GM19023 (cell line): ENCODE results near the gene YES1.
"Not testable (repeated sequence)": the region's sequence is repeated elsewhere in the genome, so short reads cannot be mapped to it uniquely, and the experiment has no call there.

ENCODE experiments used
- ATAC-seq: cut with Tn5 transposase; IDR thresholded peaks from one replicate; pipeline ENCODE4 v1.9.1; 2021; ENCODE audit warnings: mild to moderate bottlenecking, moderate library complexity; ENCODE audit not compliant: unreplicated experiment

The YES1 gene

DNA sequence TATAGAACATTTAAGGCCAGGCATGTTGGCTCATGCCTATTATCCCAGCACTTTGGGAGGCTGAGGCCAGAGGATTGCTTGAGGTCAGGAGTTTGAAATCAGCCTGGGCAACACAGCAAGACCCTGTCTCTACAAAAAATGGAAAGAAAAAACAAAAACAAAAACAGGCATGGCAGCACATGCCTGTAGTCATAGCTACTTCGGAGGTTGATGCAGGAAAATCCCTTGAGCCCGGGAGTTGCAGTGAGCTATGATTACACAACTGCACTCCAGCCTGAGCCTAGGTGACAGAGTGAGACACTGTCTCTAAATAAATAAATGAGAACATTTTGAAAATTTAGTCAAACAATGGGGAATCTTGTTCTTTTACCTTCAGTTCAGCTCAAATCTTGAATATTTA is 12.1 kb upstream of the YES1 start:
- ATAC-seq = no peak

GRCh38 chr18:820591-821165 is 8.6 kb upstream of the YES1 start:
- no peak for ATAC-seq

- no peak for ATAC-seq
Measured at GRCh38 chr18:816869-817268, 4.8 kb upstream of the YES1 start.

DNA sequence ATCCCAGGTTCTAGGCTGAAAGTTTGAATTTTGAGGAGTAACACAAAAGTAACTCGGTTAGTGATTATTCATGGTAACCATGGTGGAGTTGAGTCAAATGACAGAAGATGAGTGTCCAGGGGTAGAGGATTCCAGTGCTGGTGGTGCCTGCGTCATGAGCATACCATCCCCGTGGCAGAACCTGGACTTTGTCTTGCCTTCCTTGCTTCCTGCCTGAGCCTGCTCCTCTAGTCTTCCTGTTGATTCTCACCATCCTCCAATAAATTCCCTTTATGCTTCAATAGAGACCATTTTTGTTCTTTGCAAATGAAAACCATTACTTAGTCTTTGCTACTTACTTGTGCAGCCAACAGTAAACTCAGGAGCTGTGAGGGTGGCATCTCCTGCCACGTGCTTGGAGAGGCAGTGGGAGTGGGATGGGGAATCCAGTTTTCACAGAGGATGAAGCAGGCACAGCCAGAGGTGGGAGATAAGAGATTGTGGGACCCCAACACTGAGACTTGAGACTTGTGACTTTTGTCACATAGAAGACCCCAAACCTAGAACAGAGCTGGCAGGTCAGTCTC is 4.1 kb upstream of the YES1 start:
- no peak for ATAC-seq

DNA sequence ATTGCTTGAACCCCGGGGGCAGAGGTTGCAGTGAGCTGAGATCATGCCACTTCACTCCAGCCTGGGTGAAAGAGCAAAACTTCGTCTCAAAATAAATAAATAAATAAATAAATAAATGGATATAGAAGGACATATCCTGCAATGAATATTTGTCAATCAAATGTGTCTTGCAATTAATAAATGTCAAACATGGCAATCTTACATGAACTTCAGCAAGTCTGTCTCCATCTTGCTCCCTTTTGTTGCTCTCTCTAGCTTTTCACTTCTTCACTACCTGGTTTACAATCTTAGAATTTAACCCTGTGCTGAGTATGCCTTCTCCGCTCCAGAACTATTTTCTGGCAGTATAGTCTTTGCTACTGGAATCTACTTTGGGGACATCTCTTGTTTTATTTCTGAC is 3.3 kb upstream of the YES1 start:
- ATAC-seq = no peak

GRCh38 chr18:814300-815084 is 2.5 kb upstream of the YES1 start:
- no peak for ATAC-seq

- no peak for ATAC-seq
Measured at GRCh38 chr18:813172-814071, 1.4 kb upstream of the YES1 start.

- ATAC-seq = peak; percentile 57
Measured at GRCh38 chr18:812376-813171, 532 bp upstream of the YES1 start.

GRCh38 chr18:811182-811891 is 705 bp downstream of the YES1 start:
- peak; percentile 21 for ATAC-seq

- no peak for ATAC-seq
Measured at GRCh38 chr18:809985-810642, 1.9 kb downstream of the YES1 start.

GRCh38 chr18:809228-809627 is 2.8 kb downstream of the YES1 start:
- not testable (repeated sequence) for ATAC-seq

GRCh38 chr18:808502-808901 is 3.5 kb downstream of the YES1 start:
- no peak for ATAC-seq

DNA sequence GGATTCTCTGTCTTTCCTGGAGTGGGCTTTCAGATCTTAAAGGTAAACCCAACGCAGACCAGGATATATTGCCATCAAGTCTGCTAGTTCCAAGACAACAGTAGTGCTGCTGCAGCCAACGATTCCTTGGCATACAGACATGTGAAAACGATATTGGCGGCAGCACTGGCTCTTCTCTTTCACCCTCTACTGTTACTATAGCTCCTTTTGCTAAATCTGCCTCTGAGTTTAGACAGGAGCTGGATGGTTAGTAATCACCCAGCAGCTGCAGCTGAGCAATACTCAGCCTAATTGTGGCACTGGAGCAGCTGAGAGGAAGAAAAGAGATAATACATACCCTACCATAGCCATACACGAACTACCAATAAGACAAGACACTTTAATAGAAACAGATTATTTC is 4.0 kb downstream of the YES1 start:
- no peak for ATAC-seq

DNA sequence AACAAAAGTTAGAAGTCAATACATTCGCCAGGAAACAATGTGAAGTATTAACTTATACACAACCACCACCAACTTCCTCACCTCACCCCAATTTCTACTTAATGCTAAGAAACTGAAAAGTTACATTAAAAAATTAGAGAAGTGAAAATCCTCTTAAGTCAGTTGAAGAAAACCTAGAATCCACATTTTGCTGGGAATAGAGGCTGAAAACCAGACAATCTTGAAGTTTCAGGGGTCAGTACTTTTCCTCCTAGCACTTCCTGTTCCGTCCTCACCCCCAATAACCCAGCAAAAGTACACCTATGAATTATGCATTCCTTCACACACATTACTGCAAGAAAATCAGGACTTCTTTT is 6.3 kb downstream of the YES1 start:
- ATAC-seq = peak; percentile 23

DNA sequence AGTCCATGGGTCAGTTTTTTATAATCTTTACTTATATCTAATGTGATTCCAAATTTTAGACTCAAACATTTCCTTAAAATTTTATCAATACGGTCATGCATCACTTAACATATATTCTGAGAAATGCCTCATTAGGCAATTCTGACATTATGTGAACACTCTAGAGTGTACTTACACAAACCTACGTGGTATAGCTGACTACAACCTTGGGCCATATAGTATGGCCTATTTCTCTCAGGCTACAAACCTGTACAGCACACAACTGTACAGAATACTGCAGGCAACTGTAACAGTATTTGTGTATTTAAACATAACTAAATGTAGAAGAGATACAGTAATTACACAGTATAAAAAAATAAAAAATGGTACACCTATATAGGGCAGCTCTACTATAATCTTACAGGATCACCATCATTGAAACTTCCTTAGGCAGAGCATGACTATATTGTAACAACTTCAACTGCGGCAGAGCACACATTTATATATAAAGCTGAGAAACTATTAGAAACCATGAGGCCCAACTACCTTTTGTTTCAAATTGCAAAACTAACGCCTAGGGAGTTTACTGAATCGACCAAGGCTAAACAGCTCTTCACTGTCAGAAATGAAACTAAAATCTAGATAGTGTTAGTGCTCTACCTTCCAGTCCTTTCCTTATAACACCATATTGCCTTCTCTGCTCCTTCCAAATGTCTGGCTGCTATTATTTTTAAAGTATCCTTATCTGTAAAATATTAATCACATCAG is 6.9 kb downstream of the YES1 start:
- peak; percentile 41 for ATAC-seq

- no peak for ATAC-seq
Measured at GRCh38 chr18:801137-801536, 10.9 kb downstream of the YES1 start.

GRCh38 chr18:799943-800342 is 12.1 kb downstream of the YES1 start:
- no peak for ATAC-seq

DNA sequence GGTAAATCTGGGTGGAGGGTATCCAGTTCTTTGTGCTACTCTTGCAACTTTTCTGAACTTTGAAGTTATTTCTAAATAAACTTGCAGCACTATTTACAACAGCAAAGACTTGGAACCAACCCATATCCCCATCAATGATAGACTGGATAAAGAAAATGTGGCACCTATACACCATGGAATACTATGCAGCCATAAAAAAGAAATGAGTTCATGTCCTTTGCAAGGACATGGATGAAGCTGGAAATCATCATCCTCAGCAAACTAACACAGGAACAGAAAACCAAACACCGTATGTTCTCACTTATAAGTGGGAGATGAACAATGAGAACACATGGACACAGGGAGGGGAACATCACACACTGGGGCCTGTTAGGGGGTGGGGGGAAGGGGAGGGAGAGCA is 16.7 kb downstream of the YES1 start:
- ATAC-seq = not testable (repeated sequence)

GRCh38 chr18:789397-789796 is 22.6 kb downstream of the YES1 start:
- no peak for ATAC-seq
